PFSK-1 (cell line): ENCODE data around the gene CTIF.

Experiments
- FOXP2 ChIP-seq: optimal IDR thresholded peaks from 2 replicates; pipeline ENCODE3; 2011; ENCODE audit warnings: borderline replicate concordance, control low read depth, inconsistent platforms; ENCODE audit not compliant: insufficient read depth; ENCODE audit errors: extremely low read length, extremely low read depth
- POLR2AphosphoS5 ChIP-seq: IDR thresholded peaks from 2 replicates; pipeline ENCODE4 v1.6.1; 2012; ENCODE audit warnings: low read depth, mild to moderate bottlenecking, control low read depth, low read length, moderate library complexity
- SIN3A ChIP-seq: IDR thresholded peaks from 2 replicates; pipeline ENCODE4 v1.6.1; 2012; ENCODE audit warnings: mild to moderate bottlenecking, low read length, moderate library complexity, borderline replicate concordance; ENCODE audit not compliant: insufficient read depth

- no peak for TF ChIP-seq FOXP2
- TF ChIP-seq POLR2AphosphoS5 = no peak
- TF ChIP-seq SIN3A = no peak
Observed at GRCh38 chr18:48803951-48804855, 265.4 kb downstream of the CTIF start.
